Left ventricle myocardium inferior (tissue), 1 donor: Measurements from ENCODE around the gene CUZD1. TPM values are rescaled to one million over a fixed set of nuclear protein-coding genes. Genes with fewer than 3 reads are reported as not detected.

Experiments used
- DNase-seq: peaks from one replicate; pipeline ENCODE4 v3.0.0-alpha.2; 2020
- H3K27ac ChIP-seq: fragments of 200-600 bp; replicated peaks from 2 replicates; pipeline ENCODE4 v1.8.0; 2021
- H3K27me3 ChIP-seq: fragments of 200-600 bp; 2 replicates; pipeline ENCODE4 v1.8.0; 2021; ENCODE audit warnings: low read depth
- H3K36me3 ChIP-seq: fragments of 200-600 bp; 2 replicates; pipeline ENCODE4 v1.8.0; 2021
- H3K4me1 ChIP-seq: fragments of 200-600 bp; 2 replicates; pipeline ENCODE4 v1.8.0; 2021
- H3K4me3 ChIP-seq: fragments of 200-600 bp; 2 replicates; pipeline ENCODE4 v1.8.0; 2021; ENCODE audit warnings: mild to moderate bottlenecking, moderate library complexity
- H3K9me3 ChIP-seq: fragments of 200-600 bp; replicated peaks from 2 replicates; pipeline ENCODE4 v1.8.0; 2021
- intact Hi-C: fragments of 100-400 bp; cut with micrococcal nuclease; formaldehyde crosslinking; loops from one replicate; pipeline ENCODE4 v1.11.0; 2022
- total RNA-seq: library from RNA; stranded (reverse); fragmentation: NEBNext Ultra II Directional; extraction: Animal tissue kit (Norgen Biotek cat#: 25700); gene quantifications from one replicate; pipeline ENCODE4 v1.2.1, GENCODE V29; 2021
- TF ChIP-seq, protein P1 (sequence below): fragments of 200-600 bp; IDR thresholded peaks from 2 replicates; pipeline ENCODE4 v1.8.0; 2021; ENCODE audit warnings: antibody characterized with exemption, mild to moderate bottlenecking, borderline replicate concordance
- donor health status: DM: no; HTN: yes; CAD: no; lungs with severe emphysema.

The CUZD1 gene
- total RNA-seq, 1 donor from 2014 or later: 0.16 TPM

DNA sequence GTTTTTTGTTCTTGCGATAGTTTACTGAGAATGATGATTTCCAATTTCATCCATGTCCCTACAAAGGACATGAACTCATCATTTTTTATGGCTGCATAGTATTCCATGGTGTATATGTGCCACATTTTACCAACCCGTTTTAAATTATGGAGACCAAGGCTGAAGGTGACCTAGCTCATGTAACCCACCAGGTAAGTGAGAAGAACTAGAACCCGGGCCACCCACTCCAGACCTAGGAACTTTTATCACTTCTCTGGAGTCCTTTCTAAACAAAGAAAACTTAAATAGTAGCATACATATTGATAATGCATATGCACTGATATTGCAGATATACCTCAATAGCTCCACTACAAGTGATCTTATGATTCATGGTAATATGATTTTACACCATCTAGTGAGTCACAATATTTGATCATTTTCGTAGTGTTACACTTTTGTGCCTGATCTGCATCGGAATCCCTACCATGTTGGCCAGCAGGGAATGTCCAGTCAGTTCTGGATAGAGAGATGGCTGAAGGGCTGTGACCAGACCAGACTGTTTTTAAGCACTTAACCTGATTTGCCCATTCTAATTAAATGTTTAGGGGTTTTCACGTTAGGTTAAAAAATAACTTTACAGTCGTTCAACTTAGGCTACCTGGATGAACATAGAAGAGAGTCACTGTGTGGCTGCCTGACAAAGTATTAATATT is 15.2 kb downstream of the CUZD1 start:
- Histone ChIP-seq H3K4me3 (no peak overlapping the region), H3K4me1 (no peaks in the 10 kb centered on the region), H3K36me3 (peaks cover 2% of the 10 kb centered on the region), H3K27me3 (peaks cover 43% of the 10 kb centered on the region), H3K27ac (no peak overlapping the region), H3K9me3 (no peaks in the 10 kb centered on the region)
- intact Hi-C loops: no loop called here
- TF ChIP-seq, protein P1, sequence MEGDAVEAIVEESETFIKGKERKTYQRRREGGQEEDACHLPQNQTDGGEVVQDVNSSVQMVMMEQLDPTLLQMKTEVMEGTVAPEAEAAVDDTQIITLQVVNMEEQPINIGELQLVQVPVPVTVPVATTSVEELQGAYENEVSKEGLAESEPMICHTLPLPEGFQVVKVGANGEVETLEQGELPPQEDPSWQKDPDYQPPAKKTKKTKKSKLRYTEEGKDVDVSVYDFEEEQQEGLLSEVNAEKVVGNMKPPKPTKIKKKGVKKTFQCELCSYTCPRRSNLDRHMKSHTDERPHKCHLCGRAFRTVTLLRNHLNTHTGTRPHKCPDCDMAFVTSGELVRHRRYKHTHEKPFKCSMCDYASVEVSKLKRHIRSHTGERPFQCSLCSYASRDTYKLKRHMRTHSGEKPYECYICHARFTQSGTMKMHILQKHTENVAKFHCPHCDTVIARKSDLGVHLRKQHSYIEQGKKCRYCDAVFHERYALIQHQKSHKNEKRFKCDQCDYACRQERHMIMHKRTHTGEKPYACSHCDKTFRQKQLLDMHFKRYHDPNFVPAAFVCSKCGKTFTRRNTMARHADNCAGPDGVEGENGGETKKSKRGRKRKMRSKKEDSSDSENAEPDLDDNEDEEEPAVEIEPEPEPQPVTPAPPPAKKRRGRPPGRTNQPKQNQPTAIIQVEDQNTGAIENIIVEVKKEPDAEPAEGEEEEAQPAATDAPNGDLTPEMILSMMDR: no peak
- DNase-seq: no peak

DNA sequence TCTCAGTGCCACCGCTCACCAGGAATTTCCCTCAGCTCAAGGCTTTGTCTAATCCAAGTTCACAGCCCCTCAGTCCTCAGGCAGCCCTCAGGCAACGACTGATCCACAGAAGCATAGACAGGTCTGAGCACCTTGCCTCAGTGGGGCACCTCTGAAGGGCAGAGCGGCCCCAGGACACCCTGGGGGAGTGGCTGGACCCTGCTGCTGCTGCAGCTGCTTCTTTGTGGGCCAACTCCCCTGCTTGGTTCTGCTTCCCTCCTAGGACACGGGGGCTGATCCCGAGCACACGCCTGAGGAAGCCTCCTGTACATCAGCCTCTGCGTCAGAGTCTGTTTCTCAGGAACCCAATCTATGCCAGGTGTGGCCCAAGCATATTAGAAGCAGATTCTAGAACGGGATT is 16.2 kb downstream of the CUZD1 start:
- intact Hi-C loops: no loop called here
- Histone ChIP-seq H3K27ac (no peak overlapping the region), H3K4me1 (no peaks in the 10 kb centered on the region), H3K4me3 (no peak overlapping the region), H3K27me3 (peaks cover 43% of the 10 kb centered on the region), H3K9me3 (no peaks in the 10 kb centered on the region), H3K36me3 (no peaks in the 10 kb centered on the region)
- TF ChIP-seq, protein P1: no peak
- no peak for DNase-seq

DNA sequence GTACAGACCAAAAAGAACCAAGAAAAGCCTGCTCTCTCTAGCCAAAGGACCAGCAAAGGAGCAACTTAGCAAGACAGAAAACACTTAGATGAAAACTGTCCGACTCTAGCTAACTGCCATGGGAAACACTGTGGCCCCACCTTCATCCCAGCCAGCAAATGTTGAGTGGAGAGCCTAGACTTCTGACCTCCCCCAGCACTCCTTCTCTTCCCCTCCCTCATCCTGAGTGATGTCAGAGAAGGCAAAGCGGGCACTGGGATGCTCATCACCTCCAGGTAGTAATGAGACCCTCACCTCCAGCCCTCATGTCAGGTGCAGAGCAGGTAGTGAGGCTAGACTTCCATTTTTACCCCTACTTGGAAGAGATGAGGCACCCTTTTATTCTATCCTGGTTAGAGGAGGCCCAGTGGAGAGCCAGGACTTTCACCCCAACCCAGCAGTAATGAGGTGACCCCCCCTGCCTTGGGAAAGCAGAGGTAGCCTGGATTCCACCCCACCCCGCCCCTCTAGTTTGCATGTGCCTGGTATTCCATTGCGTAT is 16.9 kb downstream of the CUZD1 start:
- intact Hi-C loops: no loop called here
- Histone ChIP-seq H3K4me1 (no peaks in the 10 kb centered on the region), H3K9me3 (no peaks in the 10 kb centered on the region), H3K36me3 (no peaks in the 10 kb centered on the region), H3K4me3 (no peak overlapping the region), H3K27me3 (peaks cover 49% of the 10 kb centered on the region), H3K27ac (no peak overlapping the region)
- no peak for DNase-seq
- TF ChIP-seq, protein P1: no peak

DNA sequence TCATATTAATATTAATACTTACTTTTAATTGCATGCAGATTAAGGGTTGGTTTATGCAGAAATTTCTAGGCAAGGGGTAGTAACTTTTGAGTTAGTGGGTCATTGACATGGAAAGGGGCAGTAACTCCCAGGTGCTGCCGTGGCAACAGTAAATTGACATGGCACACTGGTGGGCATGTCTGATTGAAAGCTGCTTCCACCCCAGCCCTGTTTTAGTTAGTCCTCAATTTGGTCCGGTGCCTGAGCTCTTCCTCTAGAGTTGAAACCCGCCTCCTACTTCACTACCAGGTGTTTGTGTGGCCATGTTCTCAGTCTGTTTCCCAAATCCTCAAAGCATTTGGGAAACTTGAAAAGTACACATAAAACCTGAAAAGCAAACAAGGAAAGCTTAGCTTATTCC is 18.4 kb downstream of the CUZD1 start:
- intact Hi-C loops: no loop called here
- Histone ChIP-seq H3K9me3 (no peaks in the 10 kb centered on the region), H3K27me3 (peaks cover 64% of the 10 kb centered on the region), H3K4me3 (no peak overlapping the region), H3K36me3 (no peaks in the 10 kb centered on the region), H3K4me1 (no peaks in the 10 kb centered on the region), H3K27ac (no peak overlapping the region)
- no peak for DNase-seq
- TF ChIP-seq, protein P1: no peak

DNA sequence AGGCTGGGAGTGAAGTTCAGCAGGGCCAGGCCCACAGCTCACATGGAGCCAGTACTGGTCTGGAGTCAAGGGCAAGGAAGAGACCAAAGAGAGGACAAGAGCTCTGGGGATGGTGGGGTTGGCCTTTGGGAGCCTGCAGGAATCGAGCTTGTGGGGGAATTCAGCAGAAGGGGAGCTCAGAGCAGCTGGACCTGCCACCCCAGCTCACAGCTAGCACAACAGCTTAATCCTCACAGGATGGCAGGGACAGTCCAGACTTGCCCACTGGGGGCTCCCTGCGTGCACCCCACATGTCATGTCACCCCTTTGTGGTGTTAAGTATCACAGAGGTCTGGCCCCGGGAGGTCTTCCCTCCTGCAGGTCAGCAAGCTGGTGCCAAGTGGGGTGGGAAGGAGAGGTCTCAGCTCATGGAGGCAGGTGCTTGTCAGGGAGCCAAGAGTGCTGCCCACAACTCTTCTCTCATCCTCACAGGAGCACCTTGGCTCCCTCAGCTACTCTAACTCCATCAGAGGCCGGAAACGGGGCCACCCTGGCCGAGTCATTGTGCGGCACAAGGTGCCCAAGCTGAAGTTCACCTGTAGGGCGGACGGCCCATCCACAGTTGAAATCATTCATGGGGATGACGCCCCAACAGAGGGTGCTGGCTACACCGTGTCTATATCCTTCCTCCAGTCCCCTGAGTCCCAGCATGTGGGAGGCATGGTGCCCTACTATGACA is 22.5 kb downstream of the CUZD1 start:
- H3K4me1 ChIP-seq: no peaks in the 10 kb centered on the region
- H3K9me3 ChIP-seq: no peaks in the 10 kb centered on the region
- H3K27ac ChIP-seq: no peak overlapping the region
- DNase-seq: no peak
- intact Hi-C loops: no loop called here
- H3K27me3 ChIP-seq: peaks cover 79% of the 10 kb centered on the region
- no peaks in the 10 kb centered on the region for H3K36me3 ChIP-seq
- TF ChIP-seq, protein P1: no peak
- H3K4me3 ChIP-seq: no peak overlapping the region
